Stimulated activated CD8-positive, alpha-beta memory T cell treated with anti-CD3 and anti-CD28 coated beads, Interleukin-12 subunit alpha, Interleukin-12 subunit beta, amount 100 ng/mL, for 24 hours (primary cell): ENCODE data around the gene PTPRE.

Experiments used
- DNase-seq: peaks from one replicate; pipeline ENCODE4 v3.0.0-alpha.2; 2020; ENCODE audit errors: extremely low read depth

The PTPRE gene

GRCh38 chr10:128095753-128096469, 189.0 kb downstream of the PTPRE start:
- no peak for DNase-seq

- DNase-seq = no peak
These were observed 189.7 kb downstream of the PTPRE start for GRCh38 chr10:128096486-128097199.

DNA sequence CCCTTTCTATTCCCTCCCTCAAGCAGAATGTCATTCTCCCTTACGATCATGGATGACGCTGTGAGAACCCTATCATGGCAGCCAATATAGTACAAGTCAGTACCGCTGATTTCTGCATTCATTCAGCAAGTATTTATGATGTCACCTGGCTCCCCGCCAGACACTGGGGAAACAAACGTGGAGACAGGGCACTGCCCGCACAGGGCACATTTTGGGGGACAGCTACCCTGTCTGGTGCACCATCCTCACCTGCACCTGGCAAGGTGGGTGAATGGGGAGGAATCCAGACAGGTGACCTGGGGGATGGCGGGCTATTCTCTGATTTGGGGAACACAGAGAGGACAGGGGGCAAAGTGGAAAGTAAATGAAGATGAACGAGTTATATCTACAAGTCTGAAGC, 190.9 kb downstream of the PTPRE start:
- DNase-seq = no peak

GRCh38 chr10:128098631-128099030, 191.7 kb downstream of the PTPRE start:
- no peak for DNase-seq

- DNase-seq = no peak
These were observed 193.0 kb downstream of the PTPRE start for GRCh38 chr10:128099901-128100300.

- no peak for DNase-seq
These were observed 195.0 kb downstream of the PTPRE start for GRCh38 chr10:128101901-128102300.

DNA sequence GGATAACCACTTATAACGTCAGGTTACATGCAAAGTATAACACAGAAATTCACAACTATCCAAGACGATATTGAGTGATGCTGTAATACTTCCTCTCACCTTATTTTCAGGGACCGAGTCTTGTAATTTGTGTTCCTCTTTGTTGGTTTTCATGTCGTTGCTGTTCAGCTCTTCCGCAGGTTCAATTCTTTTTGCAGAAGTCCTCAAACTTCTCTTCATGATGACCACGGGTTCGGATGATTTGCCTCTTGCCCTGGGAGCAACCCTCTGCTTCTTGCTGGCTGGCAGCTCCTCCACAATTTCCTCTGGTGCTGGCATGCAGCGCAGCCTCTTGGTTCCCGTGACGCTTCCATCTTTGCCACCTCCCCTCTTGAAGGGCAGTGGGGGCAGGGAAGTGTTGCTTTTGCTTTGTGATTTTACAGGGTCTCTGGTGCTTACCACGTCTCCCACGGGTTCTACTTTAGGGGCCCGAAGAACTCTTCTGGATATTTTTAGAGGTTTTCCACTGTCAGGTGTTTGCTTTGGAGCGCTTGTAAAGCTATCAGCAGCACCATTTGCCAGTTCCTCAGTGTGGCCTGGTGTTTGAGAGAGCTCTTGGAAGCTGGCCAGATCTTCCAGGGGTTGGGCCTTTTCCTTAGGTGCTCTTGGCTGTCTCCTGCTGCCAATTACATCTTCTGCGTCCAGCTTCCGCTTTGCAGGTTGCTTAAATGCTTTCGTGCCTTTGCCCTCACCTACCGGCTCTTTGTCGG, 195.8 kb downstream of the PTPRE start:
- no peak for DNase-seq

DNA sequence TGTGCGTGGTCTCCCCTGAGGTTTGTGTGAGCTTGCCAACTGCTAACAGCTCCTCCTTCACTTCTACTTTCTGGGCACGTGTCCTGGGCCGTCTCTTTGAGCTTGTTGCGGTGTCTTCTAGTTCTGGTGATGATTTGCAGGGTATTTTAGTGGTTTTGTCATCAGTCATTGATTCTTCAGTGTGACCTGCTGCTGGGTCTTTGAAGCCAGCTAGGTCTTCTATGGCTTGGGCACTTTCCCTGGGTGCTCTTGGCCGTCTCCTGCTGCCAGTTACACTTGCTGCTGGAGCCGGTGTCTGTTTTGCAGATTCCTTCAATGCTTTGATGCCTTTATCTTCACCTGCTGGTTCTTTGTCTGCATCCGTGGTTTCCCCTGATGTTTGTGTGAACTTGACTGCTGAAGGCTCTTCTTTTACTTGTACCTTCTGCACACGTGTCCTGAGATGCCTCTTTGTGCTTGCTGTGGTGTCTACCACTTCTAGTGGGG, 196.4 kb downstream of the PTPRE start:
- no peak for DNase-seq

- no peak for DNase-seq
These were observed 198.5 kb downstream of the PTPRE start for GRCh38 chr10:128105383-128105782.

GRCh38 chr10:128109707-128110106, 202.8 kb downstream of the PTPRE start:
- DNase-seq = no peak

DNA sequence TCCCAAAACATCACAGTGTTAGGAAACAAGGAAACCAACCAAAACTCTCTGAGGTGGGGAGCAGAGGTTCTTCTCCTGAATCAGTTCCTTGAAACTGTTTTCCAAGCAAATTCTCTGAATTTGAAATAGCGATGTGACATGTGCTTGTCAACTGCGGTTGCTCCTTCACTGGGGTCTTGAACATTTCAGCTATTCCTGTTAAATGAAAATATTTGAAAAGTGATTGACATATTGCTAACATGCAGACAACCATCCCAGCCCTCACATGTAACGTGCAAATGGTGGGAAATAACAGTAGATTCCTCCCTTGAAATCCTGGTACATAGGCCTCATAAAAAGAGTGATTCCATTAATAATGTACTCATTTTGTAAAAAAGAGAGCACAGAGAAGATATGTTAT, 203.4 kb downstream of the PTPRE start:
- DNase-seq = no peak

DNA sequence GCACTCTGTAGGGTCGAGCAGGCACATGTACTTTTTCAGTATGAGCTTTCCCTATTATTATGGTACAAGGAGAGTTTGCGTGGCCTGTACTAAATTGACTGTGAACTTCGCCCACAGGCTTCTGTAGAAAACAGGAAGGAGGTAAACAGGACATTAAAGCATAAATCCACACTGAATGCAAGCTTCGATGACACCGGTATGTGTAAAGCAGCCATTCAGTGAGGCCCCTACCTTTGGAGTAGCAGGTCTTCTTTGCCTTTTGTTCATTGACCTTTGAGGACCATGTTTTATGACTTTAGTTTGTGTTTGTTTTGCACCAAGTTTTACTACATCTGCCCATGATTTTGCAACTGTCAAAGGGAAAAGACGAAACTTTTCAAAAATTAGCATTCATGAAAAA, 204.8 kb downstream of the PTPRE start:
- DNase-seq = no peak

- no peak for DNase-seq
These were observed 206.1 kb downstream of the PTPRE start for GRCh38 chr10:128113026-128113425.

GRCh38 chr10:128114901-128115300, 208.0 kb downstream of the PTPRE start:
- no peak for DNase-seq

DNA sequence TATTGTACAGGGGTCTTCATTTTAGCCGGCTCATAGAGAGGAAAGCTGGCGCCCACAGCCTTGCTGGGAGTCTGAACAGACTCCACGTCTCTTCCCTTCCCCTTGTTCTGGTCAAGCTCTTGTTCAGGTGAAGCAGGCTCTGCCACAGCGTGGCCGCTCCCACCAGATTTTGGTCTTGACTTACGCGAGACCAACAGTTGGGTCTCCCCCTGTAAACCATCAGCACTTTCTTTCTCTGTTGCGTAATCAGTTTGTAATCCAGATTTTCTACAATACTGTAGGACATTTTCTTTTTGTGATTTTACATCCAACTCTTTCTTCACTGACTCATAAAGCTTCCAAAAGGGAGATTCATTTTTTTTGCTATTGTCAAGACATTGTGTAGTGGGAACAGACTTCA, 208.5 kb downstream of the PTPRE start:
- DNase-seq = no peak

DNA sequence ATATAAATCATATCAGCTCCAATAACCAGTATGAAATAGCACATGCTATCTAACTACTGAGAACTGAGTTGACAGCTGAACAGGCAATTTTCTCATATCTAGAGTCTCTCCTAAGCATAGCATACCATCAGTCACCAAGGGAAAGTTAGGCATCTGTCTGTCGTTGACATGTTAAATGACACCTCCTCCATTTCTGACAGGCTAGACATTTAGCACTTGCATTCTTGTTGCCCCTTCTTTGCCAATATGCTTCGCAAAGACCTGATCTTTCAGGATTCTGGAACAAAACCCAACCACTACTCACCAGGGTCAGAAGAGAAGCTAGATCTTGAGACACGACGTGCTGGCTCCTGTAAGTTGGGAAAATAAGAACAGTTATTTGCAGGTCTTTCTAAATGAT, 209.3 kb downstream of the PTPRE start:
- DNase-seq = no peak

- DNase-seq = no peak
These were observed 210.1 kb downstream of the PTPRE start for GRCh38 chr10:128116851-128117615.

DNA sequence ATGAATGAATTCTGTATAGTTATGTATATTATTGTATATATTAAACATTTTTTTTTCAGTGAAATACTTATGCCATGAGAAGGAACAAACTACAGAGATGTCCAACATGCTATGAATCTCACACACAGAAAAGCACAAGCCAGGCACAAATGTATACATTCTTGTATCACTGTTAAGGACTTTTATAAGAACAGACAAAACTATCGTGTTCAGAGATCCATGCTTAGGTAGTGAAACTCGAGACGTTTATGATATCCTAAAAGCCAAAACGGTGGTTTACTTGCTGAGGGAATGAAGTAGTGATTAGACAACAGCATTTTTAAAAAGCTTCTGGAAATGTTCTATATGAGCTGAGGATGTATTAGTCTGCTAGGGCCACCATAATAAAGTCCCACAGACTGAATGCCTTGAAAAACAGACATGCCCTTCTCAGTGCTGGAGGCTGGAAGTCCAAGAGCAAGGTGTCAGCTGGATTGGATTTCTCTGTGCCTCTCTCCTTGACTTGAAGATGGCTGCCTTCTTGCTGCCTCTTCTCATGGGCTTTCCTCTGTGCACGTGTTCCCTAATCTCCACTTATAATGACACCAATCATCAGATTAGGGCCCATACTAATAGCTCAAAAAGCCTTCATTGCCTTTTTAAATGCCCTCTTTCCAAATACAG, 215.0 kb downstream of the PTPRE start:
- no peak for DNase-seq

DNA sequence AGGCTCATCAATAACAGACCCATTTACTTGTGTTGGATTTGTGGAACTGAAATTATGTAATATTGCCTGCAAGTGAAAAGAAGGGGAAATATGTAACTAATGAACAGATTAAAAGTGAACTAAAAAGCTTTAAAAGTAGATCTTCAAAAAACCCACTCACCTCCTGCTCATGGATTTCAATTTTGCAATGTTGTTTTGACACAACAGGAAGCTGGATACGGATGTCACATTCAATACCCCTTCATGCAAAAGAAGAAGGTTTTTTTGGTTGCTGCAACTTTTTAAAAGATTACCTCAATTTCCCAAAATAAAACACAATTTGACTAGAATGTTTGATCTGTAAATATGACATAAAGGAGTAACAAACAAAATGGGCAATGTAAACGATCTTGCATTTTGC, 216.0 kb downstream of the PTPRE start:
- DNase-seq = no peak

GRCh38 chr10:128123846-128124245, 216.9 kb downstream of the PTPRE start:
- no peak for DNase-seq

DNA sequence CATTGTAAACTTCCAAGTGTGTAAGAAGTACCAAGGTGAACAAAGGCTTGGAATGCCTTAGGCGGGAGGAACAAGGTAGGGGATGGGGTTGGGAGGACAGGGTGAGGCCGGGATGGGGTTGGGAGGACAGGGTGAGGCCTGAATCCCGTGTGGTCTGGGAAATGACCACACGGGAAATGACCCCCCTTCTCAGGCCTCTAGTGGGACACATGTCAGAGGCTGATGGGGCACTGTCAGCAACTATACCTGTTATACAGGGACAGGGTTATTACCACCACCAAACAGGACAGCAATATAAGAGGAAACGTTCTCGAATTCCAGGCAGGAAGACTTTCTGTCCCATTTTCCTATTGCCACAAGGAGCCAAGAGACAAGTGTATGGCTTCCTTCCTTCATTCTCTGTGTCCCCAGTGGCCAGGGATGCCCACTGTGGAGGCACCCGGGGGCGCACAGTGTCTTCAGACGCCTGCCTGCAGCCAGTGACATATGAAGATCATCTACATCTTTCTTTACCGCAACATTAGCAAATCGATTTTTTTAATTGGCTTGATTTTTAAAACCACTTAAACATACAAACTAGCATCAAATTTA, 218.0 kb downstream of the PTPRE start:
- DNase-seq = no peak
